AG09309 (cell line): ENCODE measurements around the gene ZNF136.

Source experiments
- DNase-seq: peaks from one replicate; pipeline ENCODE4 v3.0.0-alpha.2; 2010; ENCODE audit warnings: low read depth
- H3K4me3 ChIP-seq: 2 replicates; pipeline ENCODE4 v1.5.1; 2011; ENCODE audit warnings: mild to moderate bottlenecking, low read depth, low read length, moderate library complexity; ENCODE audit not compliant: control insufficient read depth
- CTCF ChIP-seq: IDR thresholded peaks from 2 replicates; pipeline ENCODE4 v1.5.1; 2011; ENCODE audit warnings: mild to moderate bottlenecking, low read depth, low read length, inconsistent platforms; ENCODE audit not compliant: insufficient read depth, control insufficient read depth; ENCODE audit errors: missing control alignments

The ZNF136 gene

GRCh38 chr19:12237143-12237839, 74.4 kb downstream of the ZNF136 start:
- no peak for DNase-seq
- H3K4me3 ChIP-seq, result no peak overlapping the region
- TF ChIP-seq CTCF, result no peak
